SK-N-SH (cell line): ENCODE measurements around the gene SNCAIP. TPM values are rescaled to one million over a fixed set of nuclear protein-coding genes. Genes with fewer than 3 reads are reported as not detected.

Experiments used
- CTCF ChIA-PET: fragments of 300-600, 350-600 bp; formaldehyde crosslinking; extraction: SDS; loops from one replicate; lab custom pipeline; 2021; lab: Yijun Ruan, JAX
- POLR2A ChIA-PET: fragments of 350-600 bp; sonication (Branson Sonifier 250); formaldehyde crosslinking; extraction: SDS; loops from one replicate; lab custom pipeline; 2020; ENCODE audit warnings: antibody characterized with exemption, inconsistent platforms; lab: Yijun Ruan, JAX
- DNase-seq: peaks from one replicate; pipeline ENCODE4 v3.0.0; 2012
- H2AFZ ChIP-seq: fragments of 200-600 bp; sonication (generic); 2 replicates; pipeline ENCODE4 v1.8.1; 2016; ENCODE audit warnings: antibody characterized with exemption, mild to moderate bottlenecking, low read depth
- H3F3A ChIP-seq: fragments of 200-600 bp; sonication (generic); replicated peaks from 2 replicates; pipeline ENCODE3; 2016; ENCODE audit warnings: antibody characterized with exemption, mild to moderate bottlenecking; ENCODE audit not compliant: insufficient read depth
- H3K27ac ChIP-seq, 2 experiments: fragments of 200-500 bp in 1 of 2; fragments of 200-600 bp in 1 of 2; sonication (Bioruptor generic) in 1 of 2; sonication (generic), shearing (Covaris generic) in 1 of 2; 2 replicates each; pipeline versions ENCODE4 v1.5.1 to v1.6.1; 2014 to 2016; ENCODE audit warnings: low read depth in 2 of 2, inconsistent platforms in 1 of 2, low read length in 1 of 2, mild to moderate bottlenecking in 1 of 2, mixed read lengths in 1 of 2
- H3K27me3 ChIP-seq: fragments of 200-600 bp; sonication (generic), shearing (Covaris generic); 2 replicates; pipeline ENCODE4 v1.6.1; 2016; ENCODE audit warnings: mixed run types; ENCODE audit not compliant: insufficient read depth
- H3K36me3 ChIP-seq, 2 experiments: fragments of 200-500 bp in 1 of 2; fragments of 200-600 bp in 1 of 2; sonication (Bioruptor generic) in 1 of 2; sonication (generic) in 1 of 2; replicated peaks in 1 of 2; 2 replicates each; pipeline versions ENCODE3 to v1.5.1; 2014 to 2016; ENCODE audit warnings: low read length in 1 of 2, mild to moderate bottlenecking in 1 of 2; ENCODE audit not compliant: insufficient read depth in 2 of 2, control insufficient read depth in 1 of 2
- H3K4me1 ChIP-seq, 2 experiments: fragments of 200-500 bp in 1 of 2; fragments of 200-600 bp in 1 of 2; sonication (Bioruptor generic) in 1 of 2; sonication (generic), shearing (Covaris generic) in 1 of 2; 2 replicates each; pipeline versions ENCODE4 v1.5.1 to v1.6.1; 2014 to 2016; ENCODE audit warnings: low read depth in 1 of 2, low read length in 1 of 2, mixed run types in 1 of 2; ENCODE audit not compliant: insufficient read depth in 2 of 2, control insufficient read depth in 1 of 2
- H3K4me2 ChIP-seq: fragments of 200-600 bp; sonication (generic), shearing (Covaris generic); 2 replicates; pipeline ENCODE4 v1.6.1; 2017; ENCODE audit warnings: mixed run types
- H3K4me3 ChIP-seq, 2 experiments: fragments of 200-500 bp in 1 of 2; fragments of 200-600 bp in 1 of 2; sonication (Bioruptor generic) in 1 of 2; sonication (generic), shearing (Covaris generic) in 1 of 2; 2 replicates each; pipeline versions ENCODE4 v1.5.1 to v1.8.1; 2014 to 2016; ENCODE audit warnings: low read depth in 2 of 2, inconsistent platforms in 1 of 2, low read length in 1 of 2, mild to moderate bottlenecking in 1 of 2, mixed read lengths in 1 of 2, moderate library complexity in 1 of 2
- H3K79me2 ChIP-seq: fragments of 200-600 bp; sonication (generic); 2 replicates; pipeline ENCODE4 v1.8.1; 2017; ENCODE audit warnings: mild to moderate bottlenecking; ENCODE audit not compliant: insufficient read depth
- H3K9ac ChIP-seq: fragments of 200-600 bp; sonication (generic); 2 replicates; pipeline ENCODE4 v1.6.1; 2017; ENCODE audit warnings: mixed run types
- H3K9me2 ChIP-seq: fragments of 200-600 bp; sonication (generic); 2 replicates; pipeline ENCODE4 v1.6.1; 2017; ENCODE audit warnings: mixed run types
- H3K9me3 ChIP-seq: fragments of 200-600 bp; sonication (generic); 2 replicates; pipeline ENCODE4 v1.6.1; 2017; ENCODE audit warnings: mixed run types, mild to moderate bottlenecking, moderate library complexity
- H4K20me1 ChIP-seq: fragments of 200-600 bp; sonication (generic); 2 replicates; pipeline ENCODE4 v1.6.1; 2017; ENCODE audit warnings: mild to moderate bottlenecking, mixed run types; ENCODE audit not compliant: insufficient read depth
- CTCF ChIP-seq: fragments of 200-600 bp; sonication (generic); IDR thresholded peaks from 2 replicates; pipeline ENCODE4 v1.6.1; 2017; ENCODE audit warnings: antibody characterized with exemption, mild to moderate bottlenecking, moderate library complexity
- ELF1 ChIP-seq: IDR thresholded peaks from 2 replicates; pipeline ENCODE4 v1.4.0; 2012
- EP300 ChIP-seq, 2 experiments: IDR thresholded peaks; 2 replicates each; pipeline versions ENCODE4 v1.4.0 to v1.6.1; 2012; ENCODE audit warnings: borderline replicate concordance in 1 of 2, low read depth in 1 of 2, low read length in 1 of 2
- FOXJ3 ChIP-seq: sonication (generic); formaldehyde crosslinking; IDR thresholded peaks from 2 replicates; pipeline ENCODE4 v1.5.1; 2020; ENCODE audit warnings: mild to moderate bottlenecking, missing genetic modification reagents
- FOXM1 ChIP-seq: IDR thresholded peaks from 2 replicates; pipeline ENCODE4 v1.4.0; 2012; ENCODE audit warnings: low read depth, mild to moderate bottlenecking
- GATA2 ChIP-seq: sonication (generic); formaldehyde crosslinking; IDR thresholded peaks from 2 replicates; pipeline ENCODE4 v1.5.0; 2020; ENCODE audit warnings: mild to moderate bottlenecking, missing genetic modification reagents
- IRF3 ChIP-seq: fragments of 150-350 bp; IDR thresholded peaks from 2 replicates; pipeline ENCODE4 v1.6.1; 2016; ENCODE audit warnings: mild to moderate bottlenecking, low read depth, low read length
- MAX ChIP-seq: IDR thresholded peaks from 2 replicates; pipeline ENCODE4 v1.4.0; 2012; ENCODE audit warnings: low read depth
- NFIC ChIP-seq: IDR thresholded peaks from 2 replicates; pipeline ENCODE4 v1.4.0; 2012; ENCODE audit warnings: borderline replicate concordance
- NRF1 ChIP-seq: IDR thresholded peaks from 2 replicates; pipeline ENCODE4 v1.6.1; 2012; ENCODE audit warnings: low read depth, mild to moderate bottlenecking, low read length
- PBX3 ChIP-seq: IDR thresholded peaks from 2 replicates; pipeline ENCODE4; 2012
- POLR2AphosphoS5 ChIP-seq: IDR thresholded peaks from 2 replicates; pipeline ENCODE4 v1.6.1; 2012; ENCODE audit warnings: low read depth, low read length
- RAD21 ChIP-seq: IDR thresholded peaks from 2 replicates; pipeline ENCODE4 v1.6.1; 2012; ENCODE audit warnings: mild to moderate bottlenecking, low read length
- RCOR1 ChIP-seq: fragments of 150-350 bp; IDR thresholded peaks from 2 replicates; pipeline ENCODE4 v1.6.1; 2017; ENCODE audit warnings: antibody characterized with exemption, low read length
- SIN3A ChIP-seq: IDR thresholded peaks from 2 replicates; pipeline ENCODE4 v1.6.1; 2012; ENCODE audit warnings: low read depth, mild to moderate bottlenecking, low read length, moderate library complexity, borderline replicate concordance
- SMC3 ChIP-seq: IDR thresholded peaks from 2 replicates; pipeline ENCODE4 v1.6.1; 2012; ENCODE audit warnings: low read depth, low read length, improper control_type of control experiment
- TAF1 ChIP-seq: IDR thresholded peaks from 2 replicates; pipeline ENCODE4 v1.6.1; 2012; ENCODE audit warnings: low read depth, mild to moderate bottlenecking, low read length, moderate library complexity, borderline replicate concordance
- USF1 ChIP-seq: IDR thresholded peaks from 2 replicates; pipeline ENCODE4 v1.4.0; 2012; ENCODE audit warnings: low read depth, borderline replicate concordance
- USF2 ChIP-seq: fragments of 150-350 bp; IDR thresholded peaks from 2 replicates; pipeline ENCODE4 v1.6.1; 2017; ENCODE audit warnings: antibody characterized with exemption, low read length, low read depth, borderline replicate concordance
- WGBS: methylation state at CpG from one replicate; pipeline ENCODE4 v1.1.6; 2017; ENCODE audit warnings: low lambda C conversion rate; 5-methylcytosine and 5-hydroxymethylcytosine counted together
- polyA plus RNA-seq, 3 experiments: library from polyadenylated mRNA; depleted of rRNA; stranded (reverse); fragments of >200 nt; gene quantifications; 2 replicates each; pipeline ENCODE4 v1.2.3, GENCODE V29; 2012

SNCAIP gene
- polyA plus RNA-seq, 1 of the 3 experiments (the other 2 are of a cell fraction) = not detected

GRCh38 chr5:122322801-122323548 lies 10.9 kb downstream of the SNCAIP start:
- Histone ChIP-seq H3K27me3 (no peaks in the 10 kb centered on the region; the same call in 1 of the 2 replicates), H4K20me1 (no peaks in the 10 kb centered on the region), H3F3A (no peaks in the 10 kb centered on the region), H3K4me2 (no peak overlapping the region), H3K4me3 (no peak overlapping the region), H3K27ac (no peak overlapping the region), H2AFZ (no peak overlapping the region), H3K36me3 (no peaks in the 10 kb centered on the region), H3K9ac (no peak overlapping the region), H3K9me2 (no peaks in the 10 kb centered on the region), H3K9me3 (no peaks in the 10 kb centered on the region), H3K79me2 (no peaks in the 10 kb centered on the region), H3K4me1 (peaks cover 0 to 2% of the 10 kb centered on the region in 2 experiments; a peak in 1 of 4 replicates)
- TF ChIP-seq USF1 (no peak), FOXJ3 (no peak), SMC3 (no peak)
- ChIA-PET POLR2A (no interaction called here), CTCF (interaction anchor here (0.8 to 1.3 kb wide), 4 partner anchors 23 to 127 kb away, joined by 3 to 7 read pairs (median 4); no protein-coding TSS in a partner anchor)
- DNase-seq = peak; percentile 8
- WGBS = 27% methylated on average over 7 of the region's 7 CpGs

- DNase-seq = no peak
- Histone ChIP-seq H3K9me3 (no peaks in the 10 kb centered on the region), H3K9me2 (no peaks in the 10 kb centered on the region), H3K4me2 (no peak overlapping the region), H3K27ac (no peak overlapping the region), H3K4me1 (peaks cover 0 to 2% of the 10 kb centered on the region in 2 experiments; a peak in 1 of 4 replicates), H3K79me2 (no peaks in the 10 kb centered on the region), H3K27me3 (no peaks in the 10 kb centered on the region; the same call in 1 of the 2 replicates), H3K4me3 (no peak overlapping the region), H3F3A (no peaks in the 10 kb centered on the region), H3K36me3 (no peaks in the 10 kb centered on the region), H4K20me1 (no peaks in the 10 kb centered on the region), H2AFZ (no peak overlapping the region), H3K9ac (no peak overlapping the region)
- TF ChIP-seq ELF1 = no peak
- no peak for TF ChIP-seq CTCF
- TF ChIP-seq USF1 = no peak
- TF ChIP-seq NFIC = no peak
- TF ChIP-seq RCOR1 = no peak
- TF ChIP-seq USF2 = no peak
- TF ChIP-seq FOXM1 = no peak
- no peak for TF ChIP-seq GATA2 (CRISPR knock-in tag)
- no peak for TF ChIP-seq IRF3
- no peak for TF ChIP-seq FOXJ3
- TF ChIP-seq TAF1 = no peak
- no peak for TF ChIP-seq NRF1
- no peak for TF ChIP-seq RAD21
- TF ChIP-seq POLR2AphosphoS5 = no peak
- no peak for TF ChIP-seq EP300 (IDR thresholded peaks at IDR 0.05; ENCODE audit: borderline replicate concordance in 1 of 2, low read depth in 1 of 2, low read length in 1 of 2)
- TF ChIP-seq SIN3A = no peak
- no peak for TF ChIP-seq PBX3
- TF ChIP-seq MAX = no peak
- ChIA-PET CTCF (interaction anchor here (1.1 to 1.2 kb wide), 2 partner anchors 92 to 128 kb away, joined by 3 to 4 read pairs; no protein-coding TSS in a partner anchor), POLR2A (no interaction called here)
- 65% methylated on average over 4 of the region's 4 CpGs for WGBS
Observed at GRCh38 chr5:122323738-122324137, 11.7 kb downstream of the SNCAIP start.
